ENCODE measurements around the gene PHACTR1. TPM values are rescaled to one million over a fixed set of nuclear protein-coding genes. Genes with fewer than 3 reads are reported as not detected.

PHACTR1 gene
- total and polyA plus RNA-seq, 4 donors: 18.1 to 49.0 (median 39.5) TPM

GRCh38 chr6:12993283-12993898 lies 276.8 kb downstream of the PHACTR1 start:
- 89% methylated on average over 1 of the region's 5 CpGs for WGBS (ENCODE audit: insufficient coverage)
- no peaks in the 10 kb centered on the region for H3K27me3 ChIP-seq (ENCODE audit: control insufficient read depth, insufficient read depth, low read length)
- H3K4me1 ChIP-seq (ENCODE audit: control insufficient read depth, insufficient read depth, low read length): no peaks in the 10 kb centered on the region
- H3K36me3 ChIP-seq (ENCODE audit: control insufficient read depth, insufficient read depth, low read length): no peaks in the 10 kb centered on the region
- no peak overlapping the region for H3K4me3 ChIP-seq (ENCODE audit: low read depth, low read length)
- no peak for DNase-seq (ENCODE audit: low read depth in 4 of 6, low spot score in 6 of 6)
- no peak overlapping the region for H3K27ac ChIP-seq (ENCODE audit: low read depth, low read length)
- H3K9me3 ChIP-seq (ENCODE audit: control insufficient read depth, insufficient read depth, low read length): peaks cover 7% of the 10 kb centered on the region

GRCh38 chr6:12995419-12995818 lies 278.9 kb downstream of the PHACTR1 start:
- no peak overlapping the region for H3K27ac ChIP-seq (ENCODE audit: low read depth, low read length)
- H3K9me3 ChIP-seq (ENCODE audit: control insufficient read depth, insufficient read depth, low read length): peaks cover 7% of the 10 kb centered on the region
- no peaks in the 10 kb centered on the region for H3K36me3 ChIP-seq (ENCODE audit: control insufficient read depth, insufficient read depth, low read length)
- H3K4me3 ChIP-seq (ENCODE audit: low read depth, low read length): no peak overlapping the region
- H3K4me1 ChIP-seq (ENCODE audit: control insufficient read depth, insufficient read depth, low read length): no peaks in the 10 kb centered on the region
- no CpG with 5 or more reads among the region's 4 CpGs for WGBS (ENCODE audit: insufficient coverage)
- no peak for DNase-seq (ENCODE audit: low read depth in 4 of 6, low spot score in 6 of 6)
- no peaks in the 10 kb centered on the region for H3K27me3 ChIP-seq (ENCODE audit: control insufficient read depth, insufficient read depth, low read length)

- DNase-seq (ENCODE audit: low read depth in 4 of 6, low spot score in 6 of 6): no peak
- no peak overlapping the region for H3K4me3 ChIP-seq (ENCODE audit: low read depth, low read length)
- H3K9me3 ChIP-seq (ENCODE audit: control insufficient read depth, insufficient read depth, low read length): no peaks in the 10 kb centered on the region
- H3K27me3 ChIP-seq (ENCODE audit: control insufficient read depth, insufficient read depth, low read length): no peaks in the 10 kb centered on the region
- no peaks in the 10 kb centered on the region for H3K36me3 ChIP-seq (ENCODE audit: control insufficient read depth, insufficient read depth, low read length)
- no peak overlapping the region for H3K27ac ChIP-seq (ENCODE audit: low read depth, low read length)
- no peaks in the 10 kb centered on the region for H3K4me1 ChIP-seq (ENCODE audit: control insufficient read depth, insufficient read depth, low read length)
Observed at GRCh38 chr6:13000537-13000936, 284.0 kb downstream of the PHACTR1 start.

GRCh38 chr6:13001927-13002326 lies 285.4 kb downstream of the PHACTR1 start:
- no peak for DNase-seq (ENCODE audit: low read depth in 4 of 6, low spot score in 6 of 6)
- 60% methylated on average over 1 of the region's 3 CpGs for WGBS (ENCODE audit: insufficient coverage)

GRCh38 chr6:13004601-13005000 lies 288.0 kb downstream of the PHACTR1 start:
- WGBS (ENCODE audit: insufficient coverage): no CpG with 5 or more reads among the region's 2 CpGs
- Histone ChIP-seq H3K36me3 (ENCODE audit: control insufficient read depth, insufficient read depth, low read length) (no peaks in the 10 kb centered on the region), H3K27ac (ENCODE audit: low read depth, low read length) (no peak overlapping the region), H3K27me3 (ENCODE audit: control insufficient read depth, insufficient read depth, low read length) (no peaks in the 10 kb centered on the region), H3K4me1 (ENCODE audit: control insufficient read depth, insufficient read depth, low read length) (no peaks in the 10 kb centered on the region), H3K9me3 (ENCODE audit: control insufficient read depth, insufficient read depth, low read length) (no peaks in the 10 kb centered on the region), H3K4me3 (ENCODE audit: low read depth, low read length) (no peak overlapping the region)
- DNase-seq (ENCODE audit: low read depth in 4 of 6, low spot score in 6 of 6): no peak

More at GRCh38 chr6:13001927-13002326, 285.4 kb downstream of the PHACTR1 start:
- Histone ChIP-seq H3K27ac (ENCODE audit: low read depth, low read length) (no peak overlapping the region), H3K4me1 (ENCODE audit: control insufficient read depth, insufficient read depth, low read length) (no peaks in the 10 kb centered on the region), H3K27me3 (ENCODE audit: control insufficient read depth, insufficient read depth, low read length) (no peaks in the 10 kb centered on the region), H3K9me3 (ENCODE audit: control insufficient read depth, insufficient read depth, low read length) (no peaks in the 10 kb centered on the region), H3K36me3 (ENCODE audit: control insufficient read depth, insufficient read depth, low read length) (no peaks in the 10 kb centered on the region), H3K4me3 (ENCODE audit: low read depth, low read length) (no peak overlapping the region)

GRCh38 chr6:13005994-13006393 lies 289.4 kb downstream of the PHACTR1 start:
- Histone ChIP-seq H3K27ac (ENCODE audit: low read depth, low read length) (no peak overlapping the region), H3K9me3 (ENCODE audit: control insufficient read depth, insufficient read depth, low read length) (no peaks in the 10 kb centered on the region), H3K4me1 (ENCODE audit: control insufficient read depth, insufficient read depth, low read length) (no peaks in the 10 kb centered on the region), H3K36me3 (ENCODE audit: control insufficient read depth, insufficient read depth, low read length) (no peaks in the 10 kb centered on the region), H3K4me3 (ENCODE audit: low read depth, low read length) (no peak overlapping the region), H3K27me3 (ENCODE audit: control insufficient read depth, insufficient read depth, low read length) (peaks cover 3% of the 10 kb centered on the region)
- WGBS (ENCODE audit: insufficient coverage): 97% methylated on average over 4 of the region's 5 CpGs
- no peak for DNase-seq (ENCODE audit: low read depth in 4 of 6, low spot score in 6 of 6)

GRCh38 chr6:13006578-13007300 lies 290.2 kb downstream of the PHACTR1 start:
- H3K36me3 ChIP-seq (ENCODE audit: control insufficient read depth, insufficient read depth, low read length): no peaks in the 10 kb centered on the region
- DNase-seq (ENCODE audit: low read depth in 4 of 6, low spot score in 6 of 6): no peak
- no peak overlapping the region for H3K4me3 ChIP-seq (ENCODE audit: low read depth, low read length)
- peaks cover 5% of the 10 kb centered on the region for H3K27me3 ChIP-seq (ENCODE audit: control insufficient read depth, insufficient read depth, low read length)
- WGBS (ENCODE audit: insufficient coverage): 100% methylated on average over 2 of the region's 4 CpGs
- H3K27ac ChIP-seq (ENCODE audit: low read depth, low read length): no peak overlapping the region
- H3K4me1 ChIP-seq (ENCODE audit: control insufficient read depth, insufficient read depth, low read length): no peaks in the 10 kb centered on the region
- no peaks in the 10 kb centered on the region for H3K9me3 ChIP-seq (ENCODE audit: control insufficient read depth, insufficient read depth, low read length)

- DNase-seq (ENCODE audit: low read depth in 4 of 6, low spot score in 6 of 6): no peak
- peaks cover 2% of the 10 kb centered on the region for H3K4me1 ChIP-seq (ENCODE audit: control insufficient read depth, insufficient read depth, low read length)
- H3K9me3 ChIP-seq (ENCODE audit: control insufficient read depth, insufficient read depth, low read length): no peaks in the 10 kb centered on the region
- H3K4me3 ChIP-seq (ENCODE audit: low read depth, low read length): no peak overlapping the region
- no peak overlapping the region for H3K27ac ChIP-seq (ENCODE audit: low read depth, low read length)
- peaks cover 15% of the 10 kb centered on the region for H3K27me3 ChIP-seq (ENCODE audit: control insufficient read depth, insufficient read depth, low read length)
- no peaks in the 10 kb centered on the region for H3K36me3 ChIP-seq (ENCODE audit: control insufficient read depth, insufficient read depth, low read length)
- WGBS (ENCODE audit: insufficient coverage): no CpG with 5 or more reads among the region's 1 CpG
Observed at GRCh38 chr6:13007744-13008143, 291.2 kb downstream of the PHACTR1 start.

- 88% methylated on average over 2 of the region's 3 CpGs for WGBS (ENCODE audit: insufficient coverage)
Observed at GRCh38 chr6:13009031-13009430, 292.5 kb downstream of the PHACTR1 start.

GRCh38 chr6:13009461-13009860 lies 292.9 kb downstream of the PHACTR1 start:
- Histone ChIP-seq H3K27ac (ENCODE audit: low read depth, low read length) (no peak overlapping the region), H3K4me3 (ENCODE audit: low read depth, low read length) (no peak overlapping the region), H3K36me3 (ENCODE audit: control insufficient read depth, insufficient read depth, low read length) (no peaks in the 10 kb centered on the region), H3K27me3 (ENCODE audit: control insufficient read depth, insufficient read depth, low read length) (peaks cover 23% of the 10 kb centered on the region), H3K4me1 (ENCODE audit: control insufficient read depth, insufficient read depth, low read length) (peaks cover 13% of the 10 kb centered on the region), H3K9me3 (ENCODE audit: control insufficient read depth, insufficient read depth, low read length) (no peaks in the 10 kb centered on the region)
- 100% methylated on average over 1 of the region's 2 CpGs for WGBS (ENCODE audit: insufficient coverage)
- no peak for DNase-seq (ENCODE audit: low read depth in 4 of 6, low spot score in 6 of 6)

More at GRCh38 chr6:13009031-13009430, 292.5 kb downstream of the PHACTR1 start:
- Histone ChIP-seq H3K36me3 (ENCODE audit: control insufficient read depth, insufficient read depth, low read length) (no peaks in the 10 kb centered on the region), H3K27ac (ENCODE audit: low read depth, low read length) (no peak overlapping the region), H3K4me1 (ENCODE audit: control insufficient read depth, insufficient read depth, low read length) (peaks cover 9% of the 10 kb centered on the region), H3K9me3 (ENCODE audit: control insufficient read depth, insufficient read depth, low read length) (no peaks in the 10 kb centered on the region), H3K4me3 (ENCODE audit: low read depth, low read length) (no peak overlapping the region), H3K27me3 (ENCODE audit: control insufficient read depth, insufficient read depth, low read length) (peaks cover 23% of the 10 kb centered on the region)
- no peak for DNase-seq (ENCODE audit: low read depth in 4 of 6, low spot score in 6 of 6)

Data from spinal cord (tissue), 10 donors.